Measurements from ENCODE around the gene DHRS1.

DNA sequence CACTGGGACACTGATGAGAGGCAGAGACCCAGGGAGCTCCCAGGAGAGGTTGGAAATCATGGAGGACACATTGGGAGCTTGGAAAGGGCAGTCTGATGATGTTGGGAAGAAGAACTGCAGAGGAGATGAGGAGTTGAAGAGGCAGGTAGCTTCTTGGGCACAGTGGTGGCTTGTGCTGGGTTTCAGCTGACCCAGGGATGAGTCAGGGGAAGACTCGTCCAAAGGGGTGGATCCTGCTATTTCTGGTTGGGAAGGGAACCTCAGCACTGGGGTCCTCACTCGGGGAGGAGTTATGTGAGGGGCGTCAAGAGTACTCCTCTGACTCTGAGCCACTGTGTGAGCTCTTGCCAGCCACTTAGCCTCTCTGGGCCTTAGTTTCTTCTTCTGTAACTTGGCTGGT lies 23.8 kb upstream of the DHRS1 start:
- TF ChIP-seq, protein P1, sequence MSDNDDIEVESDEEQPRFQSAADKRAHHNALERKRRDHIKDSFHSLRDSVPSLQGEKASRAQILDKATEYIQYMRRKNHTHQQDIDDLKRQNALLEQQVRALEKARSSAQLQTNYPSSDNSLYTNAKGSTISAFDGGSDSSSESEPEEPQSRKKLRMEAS (IDR thresholded peaks at IDR 0.05; ENCODE audit: low read depth, low read length) = no peak
- TF ChIP-seq, protein P2, sequence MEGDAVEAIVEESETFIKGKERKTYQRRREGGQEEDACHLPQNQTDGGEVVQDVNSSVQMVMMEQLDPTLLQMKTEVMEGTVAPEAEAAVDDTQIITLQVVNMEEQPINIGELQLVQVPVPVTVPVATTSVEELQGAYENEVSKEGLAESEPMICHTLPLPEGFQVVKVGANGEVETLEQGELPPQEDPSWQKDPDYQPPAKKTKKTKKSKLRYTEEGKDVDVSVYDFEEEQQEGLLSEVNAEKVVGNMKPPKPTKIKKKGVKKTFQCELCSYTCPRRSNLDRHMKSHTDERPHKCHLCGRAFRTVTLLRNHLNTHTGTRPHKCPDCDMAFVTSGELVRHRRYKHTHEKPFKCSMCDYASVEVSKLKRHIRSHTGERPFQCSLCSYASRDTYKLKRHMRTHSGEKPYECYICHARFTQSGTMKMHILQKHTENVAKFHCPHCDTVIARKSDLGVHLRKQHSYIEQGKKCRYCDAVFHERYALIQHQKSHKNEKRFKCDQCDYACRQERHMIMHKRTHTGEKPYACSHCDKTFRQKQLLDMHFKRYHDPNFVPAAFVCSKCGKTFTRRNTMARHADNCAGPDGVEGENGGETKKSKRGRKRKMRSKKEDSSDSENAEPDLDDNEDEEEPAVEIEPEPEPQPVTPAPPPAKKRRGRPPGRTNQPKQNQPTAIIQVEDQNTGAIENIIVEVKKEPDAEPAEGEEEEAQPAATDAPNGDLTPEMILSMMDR (IDR thresholded peaks at IDR 0.05; ENCODE audit: low read depth, low read length) = no peak
- no peak for TF ChIP-seq POLR2A (IDR thresholded peaks at IDR 0.05; ENCODE audit: extremely low read depth, insufficient read length)
